K562 (cell line): ENCODE data around the gene TKT. TPM values are rescaled to one million over a fixed set of nuclear protein-coding genes. Genes with fewer than 3 reads are reported as not detected.
"Not testable (repeated sequence)": the region's sequence is repeated elsewhere in the genome, so short reads cannot be mapped to it uniquely, and the experiment has no call there.

Experiments used
- ATAC-seq: fragments of 200-7000 bp; cut with Tn5 transposase; 3 replicates; pipeline ENCODE4 v1.9.1; 2020; ENCODE audit warnings: moderate library complexity
- BruUV-seq: library from RNA; stranded (reverse); fragments of 400-500 nt; replicated peaks from 2 replicates; lab custom pipeline; 2021; lab: Mats Ljungman, UMichigan
- CTCF ChIA-PET: fragments of 300-600 bp; formaldehyde crosslinking; extraction: SDS; loops from one replicate; lab custom pipeline; 2021; ENCODE audit warnings: low intra/inter-chr PET ratio; lab: Yijun Ruan, JAX
- POLR2A ChIA-PET: fragments of 300-600, 350-650 bp; sonication (Branson Sonifier 250); formaldehyde crosslinking; extraction: SDS; loops from one replicate; lab custom pipeline; 2021; ENCODE audit warnings: antibody characterized with exemption, inconsistent platforms; lab: Yijun Ruan, JAX
- DNase-seq, 4 experiments: peaks; one replicate each; pipeline versions ENCODE4 v3.0.0 to v3.0.0-alpha.2; 2011 to 2018; ENCODE audit warnings: low spot score in 3 of 4, mixed read lengths in 3 of 4; ENCODE audit errors: extremely low read depth in 1 of 4
- FAIRE-seq: peaks from 2 replicates; lab custom pipeline; 2011; peaks lifted over from hg19 to GRCh38; lab: Jason Lieb, UNC
- H2AFZ ChIP-seq: 2 replicates; pipeline ENCODE4 v1.6.0; 2011; ENCODE audit warnings: low read depth, low read length, control low read depth, inconsistent platforms
- H3K27ac ChIP-seq: fragments of 200-600 bp; 3 replicates; pipeline ENCODE4 v1.8.0; 2011; ENCODE audit warnings: low read depth, mild to moderate bottlenecking, control low read depth, inconsistent platforms, low read length, moderate library complexity, mixed read lengths; ENCODE audit errors: extremely low read depth
- H3K27me3 ChIP-seq, 2 experiments: fragments of 300-600 bp in 1 of 2; 2 replicates in 1 of 2; 3 replicates in 1 of 2; pipeline versions ENCODE4 v1.6.0 to v1.8.0; 2011; ENCODE audit warnings: inconsistent platforms in 2 of 2, low read length in 2 of 2, mild to moderate bottlenecking in 1 of 2, mixed read lengths in 1 of 2, moderate library complexity in 1 of 2; ENCODE audit not compliant: control insufficient read depth in 2 of 2, insufficient read depth in 2 of 2
- H3K36me3 ChIP-seq: fragments of 300-600 bp; 3 replicates; pipeline ENCODE4 v1.8.0; 2011; ENCODE audit warnings: mild to moderate bottlenecking, low read length, inconsistent platforms; ENCODE audit not compliant: control insufficient read depth, insufficient read depth
- H3K4me1 ChIP-seq, 2 experiments: fragments of 200-600 bp in 1 of 2; replicated peaks in 1 of 2; 2 replicates in 1 of 2; 3 replicates in 1 of 2; pipeline versions ENCODE4 v1.5.1 to v1.8.0; 2011; ENCODE audit warnings: inconsistent platforms in 2 of 2, low read length in 2 of 2, mild to moderate bottlenecking in 1 of 2, mixed read lengths in 1 of 2, moderate library complexity in 1 of 2; ENCODE audit not compliant: control insufficient read depth in 2 of 2, insufficient read depth in 2 of 2
- H3K4me2 ChIP-seq: 2 replicates; pipeline ENCODE4 v1.6.1; 2011; ENCODE audit warnings: low read length, control low read depth, inconsistent platforms, mixed read lengths; ENCODE audit not compliant: insufficient read depth
- H3K4me3 ChIP-seq: fragments of 200-600 bp; sonication (generic), shearing (Covaris generic); 2 replicates; pipeline ENCODE4 v1.5.1; 2016; ENCODE audit warnings: control low read depth, inconsistent platforms
- H3K79me2 ChIP-seq: fragments of 200-600 bp; 3 replicates; pipeline ENCODE4 v1.8.0; 2011; ENCODE audit warnings: low read length, inconsistent platforms; ENCODE audit not compliant: control insufficient read depth, insufficient read depth
- H3K9ac ChIP-seq, 2 experiments: 2 replicates each; pipeline versions ENCODE4 v1.6.0 to v1.6.1; 2011; ENCODE audit warnings: low read depth in 2 of 2, low read length in 2 of 2, control low read depth in 1 of 2, inconsistent platforms in 1 of 2, mild to moderate bottlenecking in 1 of 2, mixed read lengths in 1 of 2; ENCODE audit not compliant: insufficient read depth in 1 of 2
- H3K9me1 ChIP-seq: one replicate; pipeline ENCODE4 v1.6.0; 2011; ENCODE audit warnings: inconsistent platforms, mild to moderate bottlenecking, low read length, moderate library complexity; ENCODE audit not compliant: control insufficient read depth, insufficient read depth
- H3K9me3 ChIP-seq: replicated peaks from 2 replicates; pipeline ENCODE4 v1.5.1; 2011; ENCODE audit warnings: low read depth, low read length, inconsistent platforms; ENCODE audit not compliant: control insufficient read depth, insufficient read depth
- H4K20me1 ChIP-seq: replicated peaks from 2 replicates; pipeline ENCODE4 v1.6.1; 2011; ENCODE audit warnings: low read length, inconsistent platforms, mixed read lengths; ENCODE audit not compliant: control insufficient read depth, insufficient read depth
- CEBPB ChIP-seq: fragments of 450-650 bp; IDR thresholded peaks from 2 replicates; pipeline ENCODE4 v1.6.1; 2016; ENCODE audit warnings: missing genetic modification characterization, missing compliant biosample characterization
- CEBPG ChIP-seq, 3 experiments: fragments of 200-800 bp in 1 of 3; sonication (Bioruptor generic) in 1 of 3; sonication (generic) in 1 of 3; formaldehyde crosslinking in 1 of 3; IDR thresholded peaks in 2 of 3; conservative IDR thresholded peaks in 1 of 3; 2 replicates each; pipeline versions ENCODE4 v1.6.1 to v1.8.0; 2016 to 2022; ENCODE audit warnings: missing compliant biosample characterization in 2 of 3, missing genetic modification characterization in 2 of 3, mild to moderate bottlenecking in 1 of 3, missing genetic modification reagents in 1 of 3
- PBX2 ChIP-seq, 2 experiments: IDR thresholded peaks in 1 of 2; conservative IDR thresholded peaks in 1 of 2; 2 replicates each; pipeline ENCODE4 v1.6.1; 2016; ENCODE audit warnings: low read depth in 2 of 2, mild to moderate bottlenecking in 1 of 2, missing compliant biosample characterization in 1 of 2, missing genetic modification characterization in 1 of 2, moderate library complexity in 1 of 2
- RAD51 ChIP-seq: fragments of 450-650 bp; IDR thresholded peaks from 2 replicates; pipeline ENCODE4 v1.7.1; 2016; ENCODE audit warnings: low read depth, mild to moderate bottlenecking, borderline replicate concordance
- REST ChIP-seq, 2 experiments: fragments of 450-650 bp; formaldehyde crosslinking in 1 of 2; IDR thresholded peaks; 2 replicates each; pipeline versions ENCODE4 v1.4.0 to v1.6.1; 2014 to 2020; ENCODE audit warnings: mild to moderate bottlenecking in 2 of 2, borderline replicate concordance in 1 of 2, low read depth in 1 of 2
- SMC3 ChIP-seq: conservative IDR thresholded peaks from 2 replicates; pipeline ENCODE4 v1.6.1; 2011; ENCODE audit warnings: low read depth, low read length, improper control_type of control experiment; ENCODE audit not compliant: insufficient read depth
- WGBS: fragments of 100-300 bp; shearing (Covaris generic); methylation state at CpG from one replicate; pipeline ENCODE4 v1.1.6; 2016; ENCODE audit warnings: low coverage, mixed read lengths; ENCODE audit not compliant: insufficient coverage; ENCODE audit errors: missing lambda C conversion rate; 5-methylcytosine and 5-hydroxymethylcytosine counted together
- in situ Hi-C: fragments of 300-500 bp; cut with MboI; formaldehyde crosslinking; loops from 4 replicates; pipeline ENCODE4 v1.15.0; 2018; ENCODE audit warnings: inconsistent platforms, mixed read lengths
- intact Hi-C: fragments of 100-400 bp; cut with micrococcal nuclease; formaldehyde crosslinking; loops from 2 replicates; pipeline ENCODE4 v1.14.2; 2022
- polyA plus RNA-seq, 8 experiments: library from polyadenylated mRNA; depleted of rRNA in 4 of 8; stranded (reverse) in 5 of 8; unstranded in 3 of 8; fragments of >200 nt; fragmentation: Nextera tagmentation in 2 of 8; fragmentation: Illumina TruSeq in 1 of 8; extraction: Ambion mirVana in 2 of 8; extraction: Trizol in 1 of 8; gene quantifications; 2 replicates each; pipeline versions ENCODE4 v1.2.1 to v1.2.3, GENCODE V29; 2011 to 2014; ENCODE audit warnings: inconsistent platforms in 1 of 8, missing spikeins in 1 of 8
- total RNA-seq, 7 experiments: library from RNA; depleted of rRNA in 6 of 7; stranded (reverse); fragments of >200 nt in 6 of 7; fragmentation: Illumina TruSeq in 2 of 7; extraction: Trizol in 2 of 7; gene quantifications; 2 replicates each; pipeline versions ENCODE4 v1.2.1 to v1.2.3, GENCODE V29; 2011 to 2021; ENCODE audit warnings: low replicate concordance in 1 of 7

The TKT gene
- total and polyA plus RNA-seq, 9 of the 15 experiments (the other 6 are each of a cell fraction or from before 2014, with no cell fraction given): 58.1 to 401 (median 187) TPM

- FAIRE-seq (peak; percentile 87), DNase-seq (peak; percentile 30 to 43 (median 38)), ATAC-seq (peak; percentile 80)
- BruUV-seq; H3K9me1 ChIP-seq; H3K4me3 ChIP-seq; H3K27ac ChIP-seq; POLR2A ChIA-PET; H3K9ac ChIP-seq; H3K4me2 ChIP-seq; H3K79me2 ChIP-seq; in situ Hi-C loops; H3K4me1 ChIP-seq; H4K20me1 ChIP-seq; H3K9me3 ChIP-seq; H3K27me3 ChIP-seq; H2AFZ ChIP-seq; TF ChIP-seq REST (CRISPR knock-in tag; IDR thresholded peaks at IDR 0.05; ENCODE audit: low read depth); CEBPG (CRISPR knock-in tag; IDR thresholded peaks at IDR 0.05); PBX2 (CRISPR knock-in tag; IDR thresholded peaks at IDR 0.05; ENCODE audit: low read depth): not testable (repeated sequence)
- CTCF ChIA-PET: interaction anchor here (0.7 to 1.9 kb wide), 3 partner anchors 51 to 411 kb away, joined by 3 to 4 read pairs (median 3); no protein-coding TSS in a partner anchor
- H3K36me3 ChIP-seq: peaks cover 42% of the 10 kb centered on the region
- intact Hi-C loops: loop anchor here (2.0 to 10.0 kb wide), 3 partner anchors 73 to 415 kb away; no protein-coding TSS in a partner anchor
- 40% methylated on average over 4 of the region's 5 CpGs for WGBS
- TF ChIP-seq REST (IDR thresholded peaks at IDR 0.05; ENCODE audit: borderline replicate concordance) (peak; percentile 65; the same call in 1 of the 2 replicates), SMC3 (0 out of 2 replicates have a peak, but pooled peaks have one; percentile 29), CEBPB (tag) (peak; percentile 48), CEBPG (tag; conservative IDR thresholded peaks at IDR 0.05 in 1 of 2, IDR thresholded peaks at IDR 0.05 in 1 of 2) (peak in 1 of 2 experiments; percentile 57; a peak in 2 of 4 replicates), PBX2 (tag; conservative IDR thresholded peaks at IDR 0.05; ENCODE audit: low read depth) (peak; percentile 51; the same call in 1 of the 2 replicates), RAD51 (peak; percentile 39; the same call in 1 of the 2 replicates)
Observed at GRCh38 chr3:53299611-53300023, 43.8 kb upstream of the TKT start.
